Measurements from ENCODE around the gene ZDHHC9.

- TF ChIP-seq POLR2AphosphoS5 (IDR thresholded peaks at IDR 0.05) (no peak), EP300 (IDR thresholded peaks at IDR 0.05) (no peak), POLR2A (IDR thresholded peaks at IDR 0.05) (no peak)
Measured at GRCh38 chrX:129791336-129791735, 52.4 kb downstream of the ZDHHC9 start.
